BJ (cell line): Measurements from ENCODE around the gene MYH8. TPM values are rescaled to one million over a fixed set of nuclear protein-coding genes. Genes with fewer than 3 reads are reported as not detected.

ENCODE experiments used
- CTCF ChIA-PET: fragments of 350-600 bp; formaldehyde crosslinking; extraction: SDS; loops from one replicate; lab custom pipeline; 2021; ENCODE audit warnings: antibody characterized with exemption, inconsistent platforms; lab: Yijun Ruan, JAX
- POLR2A ChIA-PET: fragments of 300-600 bp; sonication (Branson Sonifier 250); formaldehyde crosslinking; extraction: SDS; loops from one replicate; lab custom pipeline; 2021; ENCODE audit warnings: antibody characterized with exemption; lab: Charles Lee
- DNase-seq: peaks from one replicate; pipeline ENCODE4 v3.0.0-alpha.2; 2011; ENCODE audit warnings: low read depth
- H3K27me3 ChIP-seq: 2 replicates; pipeline ENCODE4 v1.6.0; 2011; ENCODE audit warnings: low read length; ENCODE audit not compliant: control insufficient read depth, insufficient read depth
- H3K36me3 ChIP-seq: 2 replicates; pipeline ENCODE4 v1.5.1; 2011; ENCODE audit warnings: low read length; ENCODE audit not compliant: control insufficient read depth, insufficient read depth
- H3K4me3 ChIP-seq: 2 replicates; pipeline ENCODE4 v1.5.1; 2011; ENCODE audit warnings: low read depth, mild to moderate bottlenecking, control low read depth, low read length
- CTCF ChIP-seq: IDR thresholded peaks from 2 replicates; pipeline ENCODE4 v1.5.1; 2011; ENCODE audit warnings: low read depth, mild to moderate bottlenecking, control low read depth, inconsistent platforms, low read length, moderate library complexity; ENCODE audit not compliant: insufficient read depth
- polyA minus RNA-seq: library from RNA; depleted of rRNA, polyadenylated mRNA; stranded (reverse); fragments of >200 nt; gene quantifications from 2 replicates; pipeline ENCODE4 v1.2.3, GENCODE V29; 2011; rRNA and poly(A)+ RNA removed
- polyA plus RNA-seq: library from polyadenylated mRNA; depleted of rRNA; stranded (reverse); fragments of >200 nt; gene quantifications from 2 replicates; pipeline ENCODE4 v1.2.3, GENCODE V29; 2011; rRNA removed

The MYH8 gene
- polyA plus RNA-seq, result not detected in 2 replicates
- polyA minus RNA-seq, result not detected in 2 replicates

DNA sequence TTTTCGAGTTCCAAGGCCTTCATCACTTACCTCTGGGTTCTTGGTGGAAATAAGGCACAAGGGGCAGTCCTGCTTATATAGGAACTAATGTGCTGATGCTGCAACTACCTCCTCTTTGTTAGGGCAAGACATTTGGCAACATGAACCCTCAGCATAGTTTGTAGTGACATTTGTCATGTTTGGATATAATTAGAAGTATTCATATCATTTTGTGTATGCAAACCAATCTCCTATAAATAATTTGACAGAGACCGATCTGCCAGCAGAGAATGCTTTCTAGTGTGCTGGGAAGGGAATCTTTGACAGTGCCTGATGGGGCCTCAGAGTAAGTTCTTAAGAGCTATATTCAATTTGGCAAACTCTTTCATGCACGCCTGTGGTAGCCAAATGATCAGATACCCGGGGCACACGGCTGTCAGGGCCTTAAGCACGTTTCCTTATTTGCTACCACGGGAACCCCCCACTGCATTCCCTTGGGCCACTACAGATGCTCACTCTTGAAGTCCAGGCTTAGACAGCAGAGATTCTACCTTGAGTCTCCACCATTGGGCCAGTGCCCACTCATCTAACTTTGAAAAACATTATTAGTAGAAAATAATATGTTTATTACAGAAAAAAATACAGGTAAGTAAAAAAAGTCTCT, at the start of gene MYH8:
TSS of gene MYH8 (minus strand) at position 51 of the 643 bp plus-strand sequence. CDS start 1,723 bp downstream, outside the sequence.
- H3K27me3 ChIP-seq, result no peaks in the 10 kb centered on the region
- no peak within 1 kb of the TSS for H3K4me3 ChIP-seq
- no peaks in the 10 kb centered on the region for H3K36me3 ChIP-seq
- DNase-seq, result no peak
- CTCF ChIA-PET, result no interaction called here
- no peak for TF ChIP-seq CTCF
- POLR2A ChIA-PET, result no interaction called here

DNA sequence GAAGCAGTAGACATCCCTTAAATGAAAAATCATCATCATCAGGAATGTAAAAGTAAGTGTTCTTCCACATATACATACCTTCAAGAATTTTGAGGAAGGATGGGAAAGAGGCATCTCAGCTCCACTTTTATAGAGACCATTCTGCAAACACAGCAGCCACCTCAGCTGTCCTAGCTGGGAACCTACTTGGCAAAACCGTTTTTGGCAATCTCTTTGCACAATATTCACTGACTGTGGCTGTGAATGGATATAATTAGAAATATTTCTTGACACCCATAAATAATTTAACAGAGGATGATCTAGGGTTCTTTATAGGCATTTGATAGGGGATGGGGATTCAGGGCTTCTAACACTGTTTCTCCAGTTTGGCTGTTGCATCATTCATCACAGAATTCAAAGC, 47.7 kb upstream of the MYH8 start, which contains the start of gene MYH4:
TSS of gene MYH4 (minus strand) at position 101 of the 400 bp plus-strand sequence. CDS start 2,814 bp downstream, outside the sequence.
- Histone ChIP-seq H3K27me3 (no peaks in the 10 kb centered on the region), H3K36me3 (no peaks in the 10 kb centered on the region), H3K4me3 (no peak within 1 kb of the TSS)
- TF ChIP-seq CTCF, result no peak
- CTCF ChIA-PET, result no interaction called here
- no peak for DNase-seq
- POLR2A ChIA-PET, result no interaction called here

DNA sequence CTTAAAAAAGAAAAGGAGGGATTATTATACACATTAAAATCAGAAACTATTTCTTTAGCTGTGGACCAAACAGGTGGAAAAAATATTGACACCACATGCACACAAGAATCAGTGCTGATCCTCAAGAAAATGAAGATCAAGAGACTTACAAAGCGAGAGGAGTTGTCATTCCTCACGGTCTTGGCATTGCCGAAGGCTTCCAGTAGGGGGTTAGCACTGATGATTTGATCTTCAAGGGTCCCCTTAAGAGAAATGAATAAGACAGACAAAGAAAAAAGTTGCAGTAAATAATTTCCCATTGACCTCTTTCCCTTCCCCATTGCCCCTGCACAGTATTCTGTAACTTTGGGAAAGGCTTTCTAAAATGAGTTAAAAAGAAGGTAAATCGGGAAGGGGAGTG, 41.7 kb upstream of the MYH8 start:
- no peak overlapping the region for H3K4me3 ChIP-seq
- no peak for DNase-seq
- no peaks in the 10 kb centered on the region for H3K27me3 ChIP-seq
- TF ChIP-seq CTCF, result no peak
- no peaks in the 10 kb centered on the region for H3K36me3 ChIP-seq
- ChIA-PET CTCF (no interaction called here), POLR2A (no interaction called here)

GRCh38 chr17:10460062-10460461, 38.3 kb upstream of the MYH8 start:
- Histone ChIP-seq H3K4me3 (no peak overlapping the region), H3K36me3 (no peaks in the 10 kb centered on the region), H3K27me3 (no peaks in the 10 kb centered on the region)
- POLR2A ChIA-PET, result no interaction called here
- no peak for TF ChIP-seq CTCF
- CTCF ChIA-PET, result no interaction called here
- no peak for DNase-seq

- no peaks in the 10 kb centered on the region for H3K36me3 ChIP-seq
- no peak overlapping the region for H3K4me3 ChIP-seq
- ChIA-PET POLR2A (no interaction called here), CTCF (no interaction called here)
- DNase-seq, result no peak
- TF ChIP-seq CTCF, result no peak
- no peaks in the 10 kb centered on the region for H3K27me3 ChIP-seq
Measured at GRCh38 chr17:10458701-10459100, 37.0 kb upstream of the MYH8 start.
